Breast epithelium (tissue), 3 donors: ENCODE measurements around the gene IGF2BP2.

Experiments used
- CTCF ChIP-seq, 3 donors: fragments of 450-650 bp; IDR thresholded peaks; one replicate each; pipeline ENCODE4 v1.5.1; 2016 to 2017; ENCODE audit warnings: antibody characterized with exemption in 3 of 3, mild to moderate bottlenecking in 3 of 3, moderate library complexity in 3 of 3
- POLR2A ChIP-seq: fragments of 450-650 bp; IDR thresholded peaks from one replicate; pipeline ENCODE4 v1.6.1; 2016; ENCODE audit warnings: antibody characterized with exemption, mild to moderate bottlenecking, moderate library complexity
- POLR2AphosphoS5 ChIP-seq, 3 donors: sonication (generic); formaldehyde crosslinking; IDR thresholded peaks; one replicate each; pipeline ENCODE4 v1.6.1; 2017; ENCODE audit warnings: antibody characterized with exemption in 3 of 3

- TF ChIP-seq POLR2AphosphoS5 (IDR thresholded peaks at IDR 0.05) (no peak), CTCF (IDR thresholded peaks at IDR 0.05) (no peak), POLR2A (no peak)
Observed at GRCh38 chr3:185734725-185735096, 90.1 kb downstream of the IGF2BP2 start.
